Measurements from ENCODE around the gene PVALEF. TPM values are rescaled to one million over a fixed set of nuclear protein-coding genes. Genes with fewer than 3 reads are reported as not detected.
"Not testable (repeated sequence)": the region's sequence is repeated elsewhere in the genome, so short reads cannot be mapped to it uniquely, and the experiment has no call there.

PVALEF gene
- total RNA-seq, 3 donors from 2014 or later: not detected

DNA sequence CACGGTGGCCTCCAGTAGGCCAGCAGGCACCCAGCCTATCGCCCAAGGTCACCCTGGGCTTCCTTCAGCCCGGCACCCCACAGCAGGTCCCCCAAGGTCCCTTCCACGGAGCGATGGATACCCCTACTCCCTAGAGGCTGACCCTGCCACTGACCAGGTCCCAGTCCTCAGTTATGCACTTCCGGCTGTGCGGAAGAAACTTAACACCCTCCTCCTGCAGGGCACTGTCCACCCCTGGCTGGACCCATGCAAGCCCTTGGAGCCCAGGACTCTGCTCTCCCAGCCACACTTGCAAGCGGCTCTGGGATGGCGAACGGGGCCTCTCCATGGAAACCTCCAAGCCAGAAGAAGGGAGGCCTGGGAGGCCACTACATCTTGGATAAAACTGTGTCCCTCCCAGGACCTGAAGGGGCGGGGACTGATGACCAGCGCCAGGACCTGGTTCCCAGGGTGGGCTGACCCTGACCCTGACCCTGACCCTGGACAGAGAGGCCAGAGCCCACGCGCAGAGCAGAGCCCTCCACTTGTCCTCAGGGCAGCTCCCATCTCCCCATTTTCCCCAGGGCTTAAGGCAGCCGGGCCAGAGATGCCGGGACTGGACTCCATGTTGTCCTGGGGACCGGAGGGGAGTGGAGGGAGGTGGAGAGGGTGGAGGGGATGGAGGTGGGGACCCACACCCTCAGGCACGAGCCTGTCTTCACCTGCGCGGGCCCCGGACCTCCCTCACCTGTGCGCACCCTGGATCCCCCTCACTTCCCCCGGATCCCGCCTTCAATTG is 56.7 kb downstream of the PVALEF start:
- peaks cover 3% of the 10 kb centered on the region for H3K36me3 ChIP-seq (ENCODE audit: low read depth)
- intact Hi-C loops (cut with DNase I, micrococcal nuclease): no loop called here
- H3K4me1 ChIP-seq (ENCODE audit: low read depth): peaks cover 17% of the 10 kb centered on the region
- ATAC-seq: no peak
- peak overlapping the region; percentile 38 for H3K4me3 ChIP-seq
- DNase-seq: peak in 1 of 3 donors; percentile 25
- no peaks in the 10 kb centered on the region for H3K9me3 ChIP-seq
- TF ChIP-seq, protein P1, sequence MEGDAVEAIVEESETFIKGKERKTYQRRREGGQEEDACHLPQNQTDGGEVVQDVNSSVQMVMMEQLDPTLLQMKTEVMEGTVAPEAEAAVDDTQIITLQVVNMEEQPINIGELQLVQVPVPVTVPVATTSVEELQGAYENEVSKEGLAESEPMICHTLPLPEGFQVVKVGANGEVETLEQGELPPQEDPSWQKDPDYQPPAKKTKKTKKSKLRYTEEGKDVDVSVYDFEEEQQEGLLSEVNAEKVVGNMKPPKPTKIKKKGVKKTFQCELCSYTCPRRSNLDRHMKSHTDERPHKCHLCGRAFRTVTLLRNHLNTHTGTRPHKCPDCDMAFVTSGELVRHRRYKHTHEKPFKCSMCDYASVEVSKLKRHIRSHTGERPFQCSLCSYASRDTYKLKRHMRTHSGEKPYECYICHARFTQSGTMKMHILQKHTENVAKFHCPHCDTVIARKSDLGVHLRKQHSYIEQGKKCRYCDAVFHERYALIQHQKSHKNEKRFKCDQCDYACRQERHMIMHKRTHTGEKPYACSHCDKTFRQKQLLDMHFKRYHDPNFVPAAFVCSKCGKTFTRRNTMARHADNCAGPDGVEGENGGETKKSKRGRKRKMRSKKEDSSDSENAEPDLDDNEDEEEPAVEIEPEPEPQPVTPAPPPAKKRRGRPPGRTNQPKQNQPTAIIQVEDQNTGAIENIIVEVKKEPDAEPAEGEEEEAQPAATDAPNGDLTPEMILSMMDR (IDR thresholded peaks at IDR 0.05): no peak

DNA sequence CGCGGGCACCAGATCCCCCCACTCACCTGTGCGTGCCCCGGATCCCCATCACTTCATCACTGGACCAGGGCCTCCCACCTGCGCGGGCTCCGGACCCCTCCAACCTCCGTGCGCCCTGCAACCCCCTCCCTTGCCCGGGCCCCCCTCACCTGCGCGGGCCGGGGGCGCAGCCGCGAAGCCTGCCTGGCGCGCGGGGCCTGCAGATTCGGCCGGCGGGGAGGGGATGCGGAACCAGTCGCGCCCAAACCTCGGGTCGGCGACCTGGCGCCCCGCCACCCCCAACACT is 57.3 kb downstream of the PVALEF start:
- TF ChIP-seq, protein P1 (IDR thresholded peaks at IDR 0.05): no peak
- Histone ChIP-seq H3K9me3 (no peaks in the 10 kb centered on the region), H3K36me3 (ENCODE audit: low read depth) (peaks cover 3% of the 10 kb centered on the region), H3K4me3 (peak overlapping the region; percentile 38), H3K4me1 (ENCODE audit: low read depth) (peaks cover 17% of the 10 kb centered on the region)
- DNase-seq (no peak), ATAC-seq (no peak)
- intact Hi-C loops (cut with DNase I, micrococcal nuclease): no loop called here

DNA sequence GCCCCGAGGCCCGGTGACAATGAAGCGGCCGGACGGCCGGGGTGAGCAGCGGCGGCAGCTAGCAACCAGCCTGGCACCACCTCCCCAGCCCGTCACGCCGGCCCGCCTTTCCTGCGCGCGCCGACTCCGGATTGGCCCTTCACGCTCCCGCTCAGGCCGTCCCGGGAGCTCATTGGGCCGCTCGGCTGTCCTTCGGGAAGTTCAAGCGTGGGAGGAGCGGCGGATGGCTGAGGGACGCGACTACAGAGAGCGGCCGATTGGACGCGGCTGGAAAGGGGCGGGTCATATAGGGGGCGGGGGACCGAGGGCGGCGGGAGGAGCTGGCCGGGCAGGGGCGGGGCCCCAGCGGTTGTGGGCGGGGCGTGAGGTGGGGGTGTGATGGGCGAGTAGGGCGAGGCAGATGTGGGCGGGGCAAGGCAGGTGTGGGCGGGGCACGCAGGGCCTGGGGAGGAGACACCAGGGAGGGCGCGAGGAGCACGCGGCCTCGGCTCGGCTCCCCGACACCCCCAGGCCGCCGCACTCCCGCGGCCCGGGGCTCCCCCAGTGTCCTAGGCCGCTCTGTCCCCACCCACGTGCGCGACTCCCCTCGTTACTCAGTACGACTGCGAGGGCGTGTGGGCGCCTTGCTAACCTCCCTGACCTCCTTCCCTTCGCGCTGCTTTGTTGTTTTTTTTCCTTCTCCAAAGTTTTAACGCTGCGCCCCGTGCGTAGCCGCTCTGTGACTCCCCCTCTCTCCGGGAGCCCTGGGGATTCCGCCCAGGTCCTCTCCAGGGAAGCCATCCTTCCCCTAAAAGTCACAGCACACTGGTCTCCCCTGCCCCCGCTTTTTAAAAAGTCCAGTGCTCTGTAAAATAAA is 57.8 kb downstream of the PVALEF start, which contains the start of gene CEP131:
CEP131 (minus strand) TSS at position 60 of the 856 bp plus-strand sequence. CDS start 2,909 bp downstream, outside the sequence.
- H3K9me3 ChIP-seq: no peaks in the 10 kb centered on the region
- intact Hi-C loops (cut with DNase I, micrococcal nuclease): no loop called here
- peaks cover 3% of the 10 kb centered on the region for H3K36me3 ChIP-seq (ENCODE audit: low read depth)
- peak within 1 kb of the TSS; percentile 38 for H3K4me3 ChIP-seq
- ATAC-seq (peak; percentile 96), DNase-seq (peak; percentile 98 to 100 (median 99))
- TF ChIP-seq, protein P1 (IDR thresholded peaks at IDR 0.05): no peak
- peaks cover 17% of the 10 kb centered on the region for H3K4me1 ChIP-seq (ENCODE audit: low read depth)

DNA sequence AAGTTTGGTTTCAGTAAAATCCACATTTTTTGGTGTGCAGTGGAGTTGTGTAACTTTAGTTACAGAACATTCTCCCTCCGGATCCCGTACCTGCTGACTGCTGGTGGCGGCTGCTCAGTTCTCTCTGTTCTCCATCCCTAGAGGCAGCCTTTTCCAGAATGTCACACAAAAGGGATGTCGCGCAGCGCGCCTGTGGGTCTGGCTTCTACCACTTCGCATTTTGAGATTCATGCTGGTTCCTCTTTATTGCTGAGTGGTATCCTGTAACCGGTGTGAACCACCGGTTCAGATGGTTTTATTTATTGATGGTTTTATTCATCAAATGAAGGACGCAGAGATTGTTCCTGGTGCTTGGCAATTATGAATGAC is 58.4 kb downstream of the PVALEF start:
- peaks cover 17% of the 10 kb centered on the region for H3K4me1 ChIP-seq (ENCODE audit: low read depth)
- ATAC-seq (no peak), DNase-seq (peak in 1 of 3 donors; percentile 31)
- H3K36me3 ChIP-seq (ENCODE audit: low read depth): peaks cover 3% of the 10 kb centered on the region
- H3K9me3 ChIP-seq: no peaks in the 10 kb centered on the region
- intact Hi-C loops (cut with DNase I, micrococcal nuclease): no loop called here
- H3K4me3 ChIP-seq: no peak overlapping the region
- TF ChIP-seq, protein P1 (IDR thresholded peaks at IDR 0.05): no peak

DNA sequence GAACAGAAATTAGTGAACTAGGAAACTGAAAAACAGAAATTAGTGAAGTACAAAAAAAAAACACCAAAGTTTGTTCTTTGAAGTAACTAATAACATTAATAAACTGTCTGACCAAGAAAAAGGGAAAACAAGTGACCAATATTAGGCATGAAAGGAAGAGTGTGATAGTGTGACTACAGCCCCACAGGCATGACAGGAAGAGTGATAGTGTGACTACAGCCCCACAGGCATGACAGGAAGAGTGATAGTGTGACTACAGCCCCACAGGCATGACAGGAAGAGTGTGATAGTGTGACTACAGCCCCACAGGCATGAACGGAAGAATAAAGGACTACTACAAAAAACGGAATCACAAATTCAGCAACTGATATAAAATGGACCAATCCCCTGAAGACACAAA is 62.3 kb downstream of the PVALEF start:
- H3K4me3 ChIP-seq; ATAC-seq; DNase-seq; intact Hi-C loops (cut with DNase I, micrococcal nuclease); H3K4me1 ChIP-seq (ENCODE audit: low read depth); H3K36me3 ChIP-seq (ENCODE audit: low read depth); H3K9me3 ChIP-seq: not testable (repeated sequence)

DNA sequence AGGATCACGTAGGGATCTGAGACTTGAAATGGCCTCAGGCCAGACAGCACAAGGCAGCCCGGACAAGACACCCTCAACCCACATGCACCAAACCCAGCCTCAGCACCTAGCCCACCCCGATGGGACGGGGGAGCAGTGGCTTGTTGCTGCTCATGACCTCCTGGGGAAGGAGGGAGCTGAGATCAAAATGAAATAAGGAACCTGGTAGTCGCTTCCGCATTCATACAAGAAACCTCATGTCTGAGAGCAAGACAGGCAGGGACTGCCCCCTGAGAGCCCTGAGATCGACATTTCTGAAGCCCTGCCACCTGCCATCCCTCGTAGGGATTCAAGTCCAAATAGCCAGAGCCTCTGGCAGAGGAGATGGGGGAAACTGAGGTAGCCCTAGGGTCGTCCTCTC is 63.1 kb downstream of the PVALEF start:
- Histone ChIP-seq H3K36me3 (ENCODE audit: low read depth) (peaks cover 2% of the 10 kb centered on the region), H3K4me1 (ENCODE audit: low read depth) (peaks cover 4% of the 10 kb centered on the region), H3K4me3 (no peak overlapping the region), H3K9me3 (no peaks in the 10 kb centered on the region)
- no peak for DNase-seq
- intact Hi-C loops (cut with DNase I, micrococcal nuclease): no loop called here
- ATAC-seq: peak; percentile 42
- TF ChIP-seq, protein P1 (IDR thresholded peaks at IDR 0.05): no peak
